ENCODE results near the gene TCF7L2. TPM values are rescaled to one million over a fixed set of nuclear protein-coding genes. Genes with fewer than 3 reads are reported as not detected.

TCF7L2 gene
- total RNA-seq, 8 experiments from 2014 or later: 2.2 to 62.9 (median 7.5) TPM

- peaks cover 10 to 18% of the 10 kb centered on the region in 2 donors for H3K4me1 ChIP-seq (replicated peaks in 1 of 2)
- ATAC-seq (replicated peaks in 6 of 8): no peak
- H3K27ac ChIP-seq: no peak overlapping the region
- in situ Hi-C loops (cut with MboI; ENCODE audit: low pct_unique_long_range_greater_than_20kb in 2 of 9, low sequenced_read_pairs in 9 of 9, unreplicated experiment in 9 of 9): loop anchor here in 3 of 9 experiments (25.0 kb wide), 2 partner anchors 138 to 413 kb away; no protein-coding TSS in a partner anchor
- WGBS, 10 experiments: 80 to 100% (median 97%) methylated on average over 1 to 5 of the region's 5 CpGs
- no peak overlapping the region for H3K4me3 ChIP-seq
Observed at GRCh38 chr10:112973805-112974204, 23.8 kb downstream of the TCF7L2 start.

- in situ Hi-C loops (cut with MboI; ENCODE audit: low pct_unique_long_range_greater_than_20kb in 2 of 9, low sequenced_read_pairs in 9 of 9, unreplicated experiment in 9 of 9): no loop called here
- peak in 5 of 8 experiments; percentile 89 to 92 (median 91) for ATAC-seq (replicated peaks in 6 of 8)
- Histone ChIP-seq H3K4me3 (peak overlapping the region in 1 of 5 donors; percentile 5), H3K27ac (peak overlapping the region in 1 of 2 donors; percentile 35), H3K4me1 (replicated peaks in 1 of 2) (peaks cover 10 to 18% of the 10 kb centered on the region in 2 donors)
- 0 to 93% (median 45%) methylated on average over 1 to 9 of the region's 12 CpGs for WGBS, 10 experiments
Observed at GRCh38 chr10:112977426-112977898, 27.4 kb downstream of the TCF7L2 start.

- ATAC-seq (replicated peaks in 6 of 8): no peak
- Histone ChIP-seq H3K4me1 (replicated peaks in 1 of 2) (peaks cover 25 to 31% of the 10 kb centered on the region in 2 donors), H3K27ac (no peak overlapping the region), H3K4me3 (no peak overlapping the region)
- in situ Hi-C loops (cut with MboI; ENCODE audit: low pct_unique_long_range_greater_than_20kb in 2 of 9, low sequenced_read_pairs in 9 of 9, unreplicated experiment in 9 of 9): no loop called here
- 100% methylated on average over 2 of the region's 2 CpGs; no CpG with 5 or more reads in 6 of the 10 experiments for WGBS, 10 experiments
Observed at GRCh38 chr10:112979927-112980326, 29.9 kb downstream of the TCF7L2 start.

GRCh38 chr10:112980937-112981336 is 30.9 kb downstream of the TCF7L2 start:
- in situ Hi-C loops (cut with MboI; ENCODE audit: low pct_unique_long_range_greater_than_20kb in 2 of 9, low sequenced_read_pairs in 9 of 9, unreplicated experiment in 9 of 9): no loop called here
- Histone ChIP-seq H3K27ac (no peak overlapping the region), H3K4me1 (replicated peaks in 1 of 2) (peaks cover 26 to 39% of the 10 kb centered on the region in 2 donors), H3K4me3 (no peak overlapping the region)
- 29 to 94% (median 90%) methylated on average over 1 to 2 of the region's 2 CpGs; no CpG with 5 or more reads in 1 of the 10 experiments for WGBS, 10 experiments
- ATAC-seq (replicated peaks in 6 of 8): no peak

DNA sequence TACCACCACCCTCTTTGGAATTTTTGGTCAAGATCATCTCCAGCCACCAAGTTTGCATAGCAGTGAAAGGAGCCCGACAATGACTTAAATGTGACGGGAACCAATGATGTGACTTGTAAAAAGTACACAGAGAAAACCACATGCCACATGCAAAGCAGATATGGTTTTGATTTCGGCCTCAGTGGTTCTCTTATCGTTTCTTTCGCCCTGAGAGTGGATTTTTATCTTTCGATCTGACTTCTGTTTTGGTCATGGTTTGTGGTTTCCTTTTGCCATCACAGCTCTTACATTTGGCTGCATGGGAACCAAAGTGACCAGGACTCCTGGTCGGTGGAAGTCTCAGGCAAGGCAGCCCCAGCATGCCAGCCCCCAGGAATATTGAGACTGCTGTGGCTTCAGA is 31.5 kb downstream of the TCF7L2 start:
- WGBS, 10 experiments: 62 to 100% (median 91%) methylated on average over 1 to 7 of the region's 7 CpGs; no CpG with 5 or more reads in 1 of the 10 experiments
- H3K4me1 ChIP-seq (replicated peaks in 1 of 2): peaks cover 27 to 41% of the 10 kb centered on the region in 2 donors
- H3K4me3 ChIP-seq: no peak overlapping the region
- no peak overlapping the region for H3K27ac ChIP-seq
- in situ Hi-C loops (cut with MboI; ENCODE audit: low pct_unique_long_range_greater_than_20kb in 2 of 9, low sequenced_read_pairs in 9 of 9, unreplicated experiment in 9 of 9): no loop called here
- no peak for ATAC-seq (replicated peaks in 6 of 8)

GRCh38 chr10:112983444-112984056 is 33.5 kb downstream of the TCF7L2 start:
- Histone ChIP-seq H3K4me3 (no peak overlapping the region), H3K4me1 (replicated peaks in 1 of 2) (peaks cover 22 to 29% of the 10 kb centered on the region in 2 donors), H3K27ac (no peak overlapping the region)
- 67 to 100% (median 87%) methylated on average over 1 to 7 of the region's 9 CpGs for WGBS, 10 experiments
- no peak for ATAC-seq (replicated peaks in 6 of 8)
- in situ Hi-C loops (cut with MboI; ENCODE audit: low pct_unique_long_range_greater_than_20kb in 2 of 9, low sequenced_read_pairs in 9 of 9, unreplicated experiment in 9 of 9): no loop called here

DNA sequence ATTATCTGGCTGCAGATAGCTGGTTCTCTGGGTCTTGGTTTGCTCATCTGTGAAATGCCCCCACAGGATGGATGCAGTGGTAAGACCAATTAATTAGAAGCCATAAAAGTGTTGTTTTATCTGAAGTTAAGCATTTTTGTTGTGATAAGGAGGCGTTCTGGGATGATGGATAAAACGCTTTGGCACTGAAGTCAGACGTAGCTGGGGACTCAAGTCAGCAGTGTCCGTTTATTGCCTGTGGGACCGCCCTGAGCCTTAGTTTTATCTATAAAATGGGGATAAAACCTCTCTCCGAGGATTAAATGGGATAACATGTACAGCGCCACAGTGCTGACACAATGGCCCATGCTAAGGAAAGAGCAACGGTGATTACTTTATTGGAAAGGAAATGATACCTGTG is 34.7 kb downstream of the TCF7L2 start:
- in situ Hi-C loops (cut with MboI; ENCODE audit: low pct_unique_long_range_greater_than_20kb in 2 of 9, low sequenced_read_pairs in 9 of 9, unreplicated experiment in 9 of 9): no loop called here
- H3K27ac ChIP-seq: no peak overlapping the region
- no peak for ATAC-seq (replicated peaks in 6 of 8)

DNA sequence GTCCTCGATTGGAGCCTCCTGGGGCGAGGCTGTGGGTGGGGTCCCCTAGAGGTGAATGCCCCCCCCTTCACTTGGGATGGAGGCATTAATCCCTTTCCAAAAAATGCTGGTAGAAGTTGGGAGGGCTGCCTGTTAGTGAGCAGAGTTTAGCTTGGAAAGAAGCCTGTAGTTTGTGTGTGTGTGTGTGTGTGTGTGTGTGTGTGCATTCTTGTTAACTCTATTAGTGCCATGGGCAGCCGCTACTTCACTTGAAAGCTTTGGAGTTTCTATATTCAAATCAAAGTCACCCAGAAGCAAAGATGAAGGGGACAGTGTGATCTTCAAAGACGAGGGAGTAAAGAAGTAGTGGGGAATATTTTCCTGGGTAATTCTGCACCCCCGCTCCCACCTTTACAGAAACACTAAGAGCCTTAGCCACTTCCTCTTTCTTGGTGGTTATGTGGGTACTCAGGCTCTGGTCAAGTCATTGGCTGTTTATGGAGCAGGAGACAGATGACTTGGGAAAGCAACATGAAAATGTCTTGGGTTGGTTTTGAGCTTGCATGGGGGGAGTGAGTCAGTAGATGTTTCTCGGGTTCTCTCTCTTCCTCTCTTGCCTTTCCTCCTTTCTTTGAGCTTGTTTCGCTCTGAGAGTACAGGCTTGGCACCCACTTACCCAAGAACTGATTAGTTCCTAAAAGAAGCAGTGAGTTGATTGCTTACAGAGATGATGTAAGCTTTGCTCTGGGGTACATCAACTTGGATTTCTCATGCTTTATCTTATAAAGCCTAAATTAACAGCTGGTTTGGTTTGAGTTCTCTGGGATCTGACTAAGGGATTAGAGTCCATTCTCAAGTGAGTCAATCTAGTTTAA is 35.9 kb downstream of the TCF7L2 start:
- Histone ChIP-seq H3K4me3 (no peak overlapping the region), H3K27ac (no peak overlapping the region), H3K4me1 (replicated peaks in 1 of 2) (peaks cover 32 to 44% of the 10 kb centered on the region in 2 donors)
- peak in 2 of 8 experiments; percentile 5 to 6 for ATAC-seq (replicated peaks in 6 of 8)
- WGBS, 10 experiments: 0 to 100% (median 85%) methylated on average over 1 to 4 of the region's 7 CpGs
- in situ Hi-C loops (cut with MboI; ENCODE audit: low pct_unique_long_range_greater_than_20kb in 2 of 9, low sequenced_read_pairs in 9 of 9, unreplicated experiment in 9 of 9): no loop called here

More for the DNA sequence above, 34.7 kb downstream of the TCF7L2 start:
- WGBS, 10 experiments: 80 to 100% (median 91%) methylated on average over 2 to 7 of the region's 8 CpGs; no CpG with 5 or more reads in 2 of the 10 experiments
- H3K4me3 ChIP-seq: no peak overlapping the region
- H3K4me1 ChIP-seq (replicated peaks in 1 of 2): peaks cover 29 to 40% of the 10 kb centered on the region in 2 donors

- Histone ChIP-seq H3K4me3 (no peak overlapping the region), H3K27ac (no peak overlapping the region), H3K4me1 (replicated peaks in 1 of 2) (peaks cover 32 to 44% of the 10 kb centered on the region in 2 donors)
- peak in 3 of 8 experiments; percentile 24 to 56 (median 25) for ATAC-seq (replicated peaks in 6 of 8)
- WGBS, 10 experiments: 0 to 93% (median 80%) methylated on average over 1 to 8 of the region's 8 CpGs
- in situ Hi-C loops (cut with MboI; ENCODE audit: low pct_unique_long_range_greater_than_20kb in 2 of 9, low sequenced_read_pairs in 9 of 9, unreplicated experiment in 9 of 9): no loop called here
Observed at GRCh38 chr10:112986544-112987190, 36.6 kb downstream of the TCF7L2 start.

- Histone ChIP-seq H3K4me3 (no peak overlapping the region), H3K4me1 (replicated peaks in 1 of 2) (peaks cover 27 to 41% of the 10 kb centered on the region in 2 donors), H3K27ac (no peak overlapping the region)
- in situ Hi-C loops (cut with MboI; ENCODE audit: low pct_unique_long_range_greater_than_20kb in 2 of 9, low sequenced_read_pairs in 9 of 9, unreplicated experiment in 9 of 9): no loop called here
- ATAC-seq (replicated peaks in 6 of 8): peak in 1 of 8 experiments; percentile 39
- WGBS, 10 experiments: 71 to 100% (median 82%) methylated on average over 1 to 7 of the region's 7 CpGs; no CpG with 5 or more reads in 1 of the 10 experiments
Observed at GRCh38 chr10:112988839-112989406, 38.9 kb downstream of the TCF7L2 start.

GRCh38 chr10:112989826-112990225 is 39.8 kb downstream of the TCF7L2 start:
- 60 to 100% (median 79%) methylated on average over 1 to 4 of the region's 5 CpGs; no CpG with 5 or more reads in 2 of the 10 experiments for WGBS, 10 experiments
- Histone ChIP-seq H3K4me3 (no peak overlapping the region), H3K27ac (no peak overlapping the region), H3K4me1 (replicated peaks in 1 of 2) (peaks cover 18 to 32% of the 10 kb centered on the region in 2 donors)
- in situ Hi-C loops (cut with MboI; ENCODE audit: low pct_unique_long_range_greater_than_20kb in 2 of 9, low sequenced_read_pairs in 9 of 9, unreplicated experiment in 9 of 9): no loop called here
- ATAC-seq (replicated peaks in 6 of 8): no peak

DNA sequence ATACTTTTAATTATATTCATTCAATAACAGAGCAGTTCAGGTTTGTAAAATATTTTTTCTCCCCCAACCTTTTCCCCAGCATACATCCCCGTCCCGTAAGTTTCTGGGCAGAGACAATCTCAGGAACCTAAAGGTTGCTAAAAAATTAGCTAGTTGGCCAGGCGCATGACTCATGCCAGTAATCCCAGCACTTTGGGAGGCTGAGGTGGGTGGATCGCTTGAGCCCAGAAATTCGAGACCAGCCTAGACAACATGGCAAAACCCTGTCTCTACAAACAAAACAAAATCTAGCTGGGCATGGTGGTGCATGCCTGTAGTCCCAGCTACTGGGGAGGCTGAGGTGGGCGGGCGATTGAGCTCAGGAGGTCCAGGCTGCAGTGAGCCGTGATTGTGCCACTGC is 40.2 kb downstream of the TCF7L2 start:
- ATAC-seq (replicated peaks in 6 of 8): no peak
- Histone ChIP-seq H3K4me1 (replicated peaks in 1 of 2) (peaks cover 16 to 31% of the 10 kb centered on the region in 2 donors), H3K4me3 (no peak overlapping the region), H3K27ac (no peak overlapping the region)
- WGBS, 10 experiments: 71 to 100% (median 89%) methylated on average over 1 to 8 of the region's 8 CpGs; no CpG with 5 or more reads in 1 of the 10 experiments
- in situ Hi-C loops (cut with MboI; ENCODE audit: low pct_unique_long_range_greater_than_20kb in 2 of 9, low sequenced_read_pairs in 9 of 9, unreplicated experiment in 9 of 9): no loop called here
